ENCODE measurements around the gene SMAD5. TPM values are rescaled to one million over a fixed set of nuclear protein-coding genes. Genes with fewer than 3 reads are reported as not detected.

The SMAD5 gene
- total RNA-seq, 1 experiment from 2014 or later, result 69.3 TPM

GRCh38 chr5:136135536-136135935, 2.9 kb downstream of the SMAD5 start:
- H3K56ac ChIP-seq (ENCODE audit: insufficient read length, low read depth, low read length), result no peak overlapping the region
- H3K4me2 ChIP-seq (ENCODE audit: insufficient read depth, insufficient read length, low read length), result no peak overlapping the region
- no peak overlapping the region for H3K4ac ChIP-seq (ENCODE audit: low read depth, low read length)
- DNase-seq, result no peak
- Mint-ChIP-seq H3K36me3 (ENCODE audit: insufficient read depth in 1 of 3, low read depth in 3 of 3) (no peaks in the 10 kb centered on the region; a peak in 2 of 7 replicates), H3K4me3 (no peak overlapping the region; a peak in 1 of 5 replicates), H3K27ac (no peak overlapping the region), H3K4me1 (peaks cover 39 to 40% of the 10 kb centered on the region in 2 experiments), H3K27me3 (ENCODE audit: low read depth) (peaks cover 4% of the 10 kb centered on the region), H3K9me3 (no peaks in the 10 kb centered on the region)
- H3K9ac ChIP-seq (ENCODE audit: extremely low read depth, insufficient read length, low read length), result no peak overlapping the region
- no peak overlapping the region for H2BK12ac ChIP-seq (ENCODE audit: insufficient read length, low read depth, low read length)
- WGBS (ENCODE audit: extremely low coverage, insufficient read length, low lambda C conversion rate), result no CpG with 5 or more reads among the region's 2 CpGs
- no peaks in the 10 kb centered on the region for H3K27me3 ChIP-seq (ENCODE audit: insufficient read depth, low read length)
- H3K27ac ChIP-seq (ENCODE audit: insufficient read length, low read depth, low read length), result no peak overlapping the region
- no peak overlapping the region for H3K23ac ChIP-seq (ENCODE audit: insufficient read length, low read depth, low read length)
- no peak overlapping the region for H2BK5ac ChIP-seq (ENCODE audit: insufficient read length, low read length)
- no peak overlapping the region for H2BK120ac ChIP-seq (ENCODE audit: low read depth, low read length, poor library complexity, severe bottlenecking)
- no peaks in the 10 kb centered on the region for H3K9me3 ChIP-seq (ENCODE audit: control insufficient read depth, low read depth, low read length)
- no peak overlapping the region for H2AK5ac ChIP-seq (ENCODE audit: insufficient read length, low read length)
- peaks cover 2% of the 10 kb centered on the region for H3K79me1 ChIP-seq (ENCODE audit: insufficient read depth, low read depth, low read length, poor library complexity, severe bottlenecking)
- no peak overlapping the region for H3K14ac ChIP-seq (ENCODE audit: insufficient read depth, low read length)
- peaks cover 7% of the 10 kb centered on the region for H3K23me2 ChIP-seq (ENCODE audit: insufficient read length, low read depth, low read length, poor library complexity, severe bottlenecking)
- H4K5ac ChIP-seq (ENCODE audit: insufficient read length, low read depth, low read length), result no peak overlapping the region
- H2AFZ ChIP-seq (ENCODE audit: low read length), result no peak overlapping the region
- H2BK15ac ChIP-seq (ENCODE audit: low read depth, low read length), result no peak overlapping the region
- no peak overlapping the region for H4K91ac ChIP-seq (ENCODE audit: insufficient read length, low read depth, low read length)
- no peak overlapping the region for H3K18ac ChIP-seq (ENCODE audit: insufficient read length, low read depth, low read length)
- no peaks in the 10 kb centered on the region for H4K20me1 ChIP-seq (ENCODE audit: control insufficient read depth, insufficient read depth, insufficient read length)
- no peak overlapping the region for H2BK20ac ChIP-seq (ENCODE audit: low read depth, low read length, poor library complexity, severe bottlenecking)
- H3K79me2 ChIP-seq (ENCODE audit: insufficient read depth, low read length), result peaks cover 40% of the 10 kb centered on the region; the same call in 1 of the 2 replicates
- H4K8ac ChIP-seq (replicated peaks; ENCODE audit: insufficient read length, low read depth, low read length), result no peak overlapping the region
- H3K4me1 ChIP-seq (ENCODE audit: insufficient read depth, low read length), result no peaks in the 10 kb centered on the region
- TF ChIP-seq CTCF (conservative IDR thresholded peaks at IDR 0.05), result no peak
- H3T11ph ChIP-seq (ENCODE audit: low read length), result no peak overlapping the region

Measured in H9 (cell line).